COLO668 (cell line): ENCODE results near the gene CYB5RL.
"Not testable (repeated sequence)": the region's sequence is repeated elsewhere in the genome, so short reads cannot be mapped to it uniquely, and the experiment has no call there.

Experiments
- DNase-seq: peaks from one replicate; lab custom pipeline; 2025; ENCODE audit not compliant: unreplicated experiment; lab: John Stamatoyannopoulos, UW

The CYB5RL gene

GRCh38 chr1:54227091-54227602, 27.3 kb upstream of the CYB5RL start:
- DNase-seq, result peak; percentile 31

- DNase-seq, result no peak
These were observed 26.2 kb upstream of the CYB5RL start for GRCh38 chr1:54225986-54226559.

GRCh38 chr1:54225378-54225777, 25.5 kb upstream of the CYB5RL start:
- no peak for DNase-seq

- no peak for DNase-seq
These were observed 24.4 kb upstream of the CYB5RL start for GRCh38 chr1:54224233-54224632.

- no peak for DNase-seq
These were observed 23.8 kb upstream of the CYB5RL start for GRCh38 chr1:54223441-54224202.

- no peak for DNase-seq
These were observed 22.9 kb upstream of the CYB5RL start for GRCh38 chr1:54222711-54223110.

GRCh38 chr1:54221867-54222484, 22.1 kb upstream of the CYB5RL start:
- DNase-seq, result no peak

- DNase-seq, result no peak
These were observed 21.4 kb upstream of the CYB5RL start for GRCh38 chr1:54221113-54221834.

GRCh38 chr1:54220004-54220811, 20.4 kb upstream of the CYB5RL start:
- no peak for DNase-seq

GRCh38 chr1:54219688-54220003, 19.8 kb upstream of the CYB5RL start:
- DNase-seq, result no peak

- DNase-seq, result no peak
These were observed 19.3 kb upstream of the CYB5RL start for GRCh38 chr1:54218883-54219687.

GRCh38 chr1:54215523-54215922, 15.7 kb upstream of the CYB5RL start:
- DNase-seq, result no peak

GRCh38 chr1:54212872-54213271, 13.0 kb upstream of the CYB5RL start:
- no peak for DNase-seq

GRCh38 chr1:54207896-54208295, 8.1 kb upstream of the CYB5RL start:
- not testable (repeated sequence) for DNase-seq

- DNase-seq, result no peak
These were observed 7.5 kb upstream of the CYB5RL start for GRCh38 chr1:54207287-54207686.

- DNase-seq, result no peak
These were observed 4.4 kb upstream of the CYB5RL start for GRCh38 chr1:54204199-54204598.

GRCh38 chr1:54200519-54200997, 728 bp upstream of the CYB5RL start:
- DNase-seq, result no peak

GRCh38 chr1:54199151-54199764, 572 bp downstream of the CYB5RL start:
- DNase-seq, result peak; percentile 80

GRCh38 chr1:54193453-54193852, 6.4 kb downstream of the CYB5RL start:
- DNase-seq, result no peak
